IPS DF 6.9 (cell line): ENCODE results near the gene RBPMS2.
"Not testable (repeated sequence)": the region's sequence is repeated elsewhere in the genome, so short reads cannot be mapped to it uniquely, and the experiment has no call there.

Experiments
- DNase-seq: peaks from one replicate; pipeline ENCODE4 v3.0.0-alpha.2; 2013; ENCODE audit warnings: low read depth, low spot score
- H3K27ac ChIP-seq: one replicate; pipeline ENCODE4 v1.5.1; 2013; ENCODE audit warnings: low read length, control low read depth
- H3K27me3 ChIP-seq: 2 replicates; pipeline ENCODE4 v1.6.1; 2013; ENCODE audit warnings: mild to moderate bottlenecking, low read length; ENCODE audit not compliant: control insufficient read depth, insufficient read depth
- H3K36me3 ChIP-seq: 2 replicates; pipeline ENCODE4 v1.6.1; 2013; ENCODE audit warnings: low read length; ENCODE audit not compliant: control insufficient read depth, insufficient read depth
- H3K4me1 ChIP-seq: 2 replicates; pipeline ENCODE4 v1.6.1; 2013; ENCODE audit warnings: low read length; ENCODE audit not compliant: control insufficient read depth, insufficient read depth
- H3K4me3 ChIP-seq: 2 replicates; pipeline ENCODE4 v1.5.1; 2013; ENCODE audit warnings: mild to moderate bottlenecking, low read length
- H3K9me3 ChIP-seq: 2 replicates; pipeline ENCODE4 v1.6.1; 2013; ENCODE audit warnings: low read length, inconsistent platforms; ENCODE audit not compliant: control insufficient read depth, insufficient read depth
- WGBS: extraction: QIAGEN DNeasy Blood & Tissue Kit; methylation state at CpG from one replicate; pipeline ENCODE4 v1.1.7; 2013; ENCODE audit warnings: mixed read lengths, missing lambda C conversion rate; ENCODE audit not compliant: insufficient read length, insufficient coverage; 5-methylcytosine and 5-hydroxymethylcytosine counted together

RBPMS2 gene

GRCh38 chr15:64775551-64776401 is at the start of gene RBPMS2:
Gene RBPMS2 (minus strand): TSS chr15:64775589. CDS start chr15:64775319, 270 bp downstream.
- Histone ChIP-seq H3K27ac (no peak within 1 kb of the TSS), H3K27me3 (no peaks in the 10 kb centered on the region), H3K4me1 (peaks cover 14% of the 10 kb centered on the region), H3K36me3 (no peaks in the 10 kb centered on the region), H3K9me3 (no peaks in the 10 kb centered on the region), H3K4me3 (peak within 1 kb of the TSS; percentile 99)
- WGBS: no CpG with 5 or more reads among the region's 90 CpGs
- DNase-seq: no peak

DNA sequence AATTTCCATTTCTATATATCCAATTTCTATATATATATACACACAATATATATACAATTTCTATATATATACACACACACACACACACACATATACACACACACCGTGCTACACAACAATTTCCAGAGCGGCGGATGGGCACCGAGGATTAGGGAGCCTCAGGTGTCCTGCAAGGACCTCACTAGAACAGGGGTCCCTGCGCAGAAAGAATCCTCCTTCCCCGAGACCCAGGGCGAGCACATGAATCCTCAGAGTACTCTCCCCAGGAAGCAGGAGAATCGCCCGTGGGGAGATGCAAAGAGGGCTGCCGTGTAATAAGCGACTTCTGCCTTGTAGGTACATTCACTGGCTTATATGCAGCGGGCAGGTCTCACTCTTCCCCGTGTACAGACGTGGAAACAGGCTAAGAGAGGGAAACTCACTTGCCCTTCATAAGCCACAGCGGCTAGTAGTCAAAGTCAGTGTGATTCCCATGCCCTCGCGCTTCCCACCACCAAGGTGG is 49.6 kb upstream of the RBPMS2 start:
- Histone ChIP-seq H3K27ac (no peak overlapping the region), H3K27me3 (no peaks in the 10 kb centered on the region), H3K4me1 (peaks cover 2% of the 10 kb centered on the region; the same call in 1 of the 2 replicates), H3K4me3 (peak overlapping the region; percentile 60), H3K36me3 (peaks cover 20% of the 10 kb centered on the region), H3K9me3 (no peaks in the 10 kb centered on the region)
- no peak for DNase-seq
- no CpG with 5 or more reads among the region's 17 CpGs for WGBS

GRCh38 chr15:64816452-64816851 is 41.1 kb upstream of the RBPMS2 start:
- Histone ChIP-seq H3K27ac (no peak overlapping the region), H3K36me3 (peaks cover 32% of the 10 kb centered on the region), H3K4me3 (no peak overlapping the region), H3K9me3 (no peaks in the 10 kb centered on the region), H3K4me1 (peaks cover 2% of the 10 kb centered on the region; the same call in 1 of the 2 replicates), H3K27me3 (no peaks in the 10 kb centered on the region)
- no peak for DNase-seq
- no CpG with 5 or more reads among the region's 13 CpGs for WGBS

DNA sequence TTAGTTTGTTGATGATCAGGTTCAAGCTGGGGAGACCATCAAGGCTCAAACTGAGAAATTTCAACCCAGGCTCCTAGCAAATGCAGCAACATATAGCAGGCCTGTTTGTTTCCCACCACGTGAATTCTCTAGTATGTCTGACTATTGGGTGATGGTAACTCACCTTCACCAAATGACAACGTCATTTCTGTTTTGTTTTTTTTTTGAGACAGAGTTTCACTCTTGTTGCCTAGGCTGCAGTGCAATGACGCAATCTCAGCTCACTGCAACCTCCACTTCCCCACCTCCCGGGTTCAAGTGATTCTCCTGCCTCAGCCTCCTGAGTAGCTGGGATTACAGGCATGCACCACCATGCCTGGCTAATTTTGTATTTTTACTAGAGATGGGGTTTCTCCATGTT is 39.6 kb upstream of the RBPMS2 start:
- H3K36me3 ChIP-seq: peaks cover 21% of the 10 kb centered on the region
- H3K27ac ChIP-seq, H3K9me3 ChIP-seq, H3K4me1 ChIP-seq, H3K4me3 ChIP-seq, H3K27me3 ChIP-seq, DNase-seq: not testable (repeated sequence)
- WGBS: no CpG with 5 or more reads among the region's 4 CpGs

GRCh38 chr15:64814283-64814682 is 38.9 kb upstream of the RBPMS2 start:
- not testable (repeated sequence) for H3K9me3 ChIP-seq, H3K27ac ChIP-seq, H3K27me3 ChIP-seq, DNase-seq, H3K4me1 ChIP-seq, H3K4me3 ChIP-seq
- peaks cover 17% of the 10 kb centered on the region for H3K36me3 ChIP-seq
- no CpG with 5 or more reads among the region's 8 CpGs for WGBS

DNA sequence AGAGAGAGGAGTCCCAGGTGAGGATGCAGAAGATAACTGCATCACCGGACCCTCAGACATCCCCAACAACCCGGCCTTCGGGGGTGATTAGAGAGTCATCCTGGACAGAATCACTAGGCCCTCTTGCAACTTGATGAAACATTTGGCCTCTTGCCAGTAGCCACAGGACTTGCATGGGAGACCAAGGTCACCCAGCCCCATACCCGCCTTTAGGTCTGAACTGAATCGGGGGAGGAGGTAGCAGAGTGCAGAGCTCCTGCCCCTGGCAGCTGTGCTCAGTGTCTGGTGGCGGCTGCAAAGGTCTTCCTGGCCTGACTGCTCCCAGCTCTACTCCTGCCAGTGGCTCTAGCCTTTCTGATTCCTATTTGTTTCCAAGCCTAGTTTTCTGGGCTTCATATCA is 37.7 kb upstream of the RBPMS2 start:
- Histone ChIP-seq H3K27ac (no peak overlapping the region), H3K9me3 (no peaks in the 10 kb centered on the region), H3K27me3 (no peaks in the 10 kb centered on the region), H3K36me3 (peaks cover 7% of the 10 kb centered on the region), H3K4me1 (peaks cover 6% of the 10 kb centered on the region; the same call in 1 of the 2 replicates), H3K4me3 (no peak overlapping the region)
- no CpG with 5 or more reads among the region's 6 CpGs for WGBS
- DNase-seq: no peak

- Histone ChIP-seq H3K36me3 (no peaks in the 10 kb centered on the region), H3K4me1 (peaks cover 19% of the 10 kb centered on the region), H3K27ac (peak overlapping the region; percentile 91), H3K27me3 (no peaks in the 10 kb centered on the region), H3K4me3 (no peak overlapping the region), H3K9me3 (no peaks in the 10 kb centered on the region)
- whole genome bisulfite sequencing: no CpG with 5 or more reads among the region's 6 CpGs
- no peak for DNase-seq
Observed at GRCh38 chr15:64810497-64811326, 35.3 kb upstream of the RBPMS2 start.

GRCh38 chr15:64809649-64810496 is 34.5 kb upstream of the RBPMS2 start:
- Histone ChIP-seq H3K36me3 (no peaks in the 10 kb centered on the region), H3K9me3 (no peaks in the 10 kb centered on the region), H3K27me3 (no peaks in the 10 kb centered on the region), H3K4me1 (peaks cover 20% of the 10 kb centered on the region), H3K27ac (peak overlapping the region; percentile 91), H3K4me3 (no peak overlapping the region)
- WGBS: no CpG with 5 or more reads among the region's 14 CpGs
- DNase-seq: no peak

GRCh38 chr15:64808785-64809453 is 33.5 kb upstream of the RBPMS2 start:
- no peaks in the 10 kb centered on the region for H3K9me3 ChIP-seq
- DNase-seq: no peak
- H3K36me3 ChIP-seq: no peaks in the 10 kb centered on the region
- H3K4me1 ChIP-seq: peaks cover 20% of the 10 kb centered on the region
- H3K27me3 ChIP-seq: no peaks in the 10 kb centered on the region
- no CpG with 5 or more reads among the region's 10 CpGs for WGBS
- H3K4me3 ChIP-seq: peak overlapping the region; percentile 24; the same call in 1 of the 2 replicates
- H3K27ac ChIP-seq: peak overlapping the region; percentile 70
